Stimulated activated CD8-positive, alpha-beta memory T cell treated with anti-CD3 and anti-CD28 coated beads, Interleukin-7, amount 100 ng/mL, for 4 hours (primary cell): ENCODE results near the gene ADARB1.

Experiments
- DNase-seq, 2 donors: peaks; one replicate each; pipeline ENCODE4 v3.0.0-alpha.2; 2020; ENCODE audit warnings: low read depth in 2 of 2

ADARB1 gene

GRCh38 chr21:45252448-45252925 is 178.1 kb downstream of the ADARB1 start:
- DNase-seq: no peak

- no peak for DNase-seq
Measured at GRCh38 chr21:45253180-45253579, 178.8 kb downstream of the ADARB1 start.

DNA sequence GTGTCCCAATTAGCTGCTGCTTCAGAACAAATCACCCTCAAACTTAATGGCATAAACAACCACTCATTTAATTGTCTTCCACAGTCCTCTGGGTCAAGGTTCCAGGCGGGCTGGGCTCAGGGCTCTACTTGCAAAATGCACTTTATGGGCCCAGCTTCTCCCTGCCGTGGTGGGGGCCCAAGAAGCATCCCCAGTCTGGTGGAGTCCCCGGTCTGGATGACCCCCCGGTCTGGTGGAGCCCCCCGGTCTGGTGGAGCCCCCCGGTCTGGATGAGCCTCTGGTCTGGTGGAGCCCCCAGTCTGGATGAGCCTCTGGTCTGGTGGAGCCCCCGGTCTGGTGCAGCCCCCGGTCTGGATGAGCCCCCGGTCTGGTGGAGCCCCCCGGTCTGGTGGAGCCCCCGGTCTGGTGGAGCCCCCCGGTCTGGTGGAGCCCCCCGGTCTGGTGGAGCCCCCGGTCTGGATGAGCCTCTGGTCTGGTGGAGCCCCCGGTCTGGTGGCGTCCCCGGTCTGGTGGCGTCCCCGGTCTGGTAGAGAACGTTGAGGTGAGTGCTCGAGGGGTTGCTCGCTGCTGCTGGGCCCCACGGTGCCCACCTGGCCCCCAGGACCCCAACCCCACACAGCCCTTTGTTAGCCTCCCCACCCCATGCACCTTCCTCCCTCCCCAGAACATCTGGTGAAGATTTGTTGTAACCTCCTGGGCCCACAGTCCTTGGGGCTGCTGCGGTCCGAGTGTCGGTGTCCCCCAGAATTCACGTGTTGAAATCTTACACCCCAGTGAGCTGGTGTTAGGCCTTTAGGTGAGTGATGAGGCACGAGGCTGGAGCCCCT is 179.5 kb downstream of the ADARB1 start:
- no peak for DNase-seq

GRCh38 chr21:45254460-45254930 is 180.1 kb downstream of the ADARB1 start:
- no peak for DNase-seq

DNA sequence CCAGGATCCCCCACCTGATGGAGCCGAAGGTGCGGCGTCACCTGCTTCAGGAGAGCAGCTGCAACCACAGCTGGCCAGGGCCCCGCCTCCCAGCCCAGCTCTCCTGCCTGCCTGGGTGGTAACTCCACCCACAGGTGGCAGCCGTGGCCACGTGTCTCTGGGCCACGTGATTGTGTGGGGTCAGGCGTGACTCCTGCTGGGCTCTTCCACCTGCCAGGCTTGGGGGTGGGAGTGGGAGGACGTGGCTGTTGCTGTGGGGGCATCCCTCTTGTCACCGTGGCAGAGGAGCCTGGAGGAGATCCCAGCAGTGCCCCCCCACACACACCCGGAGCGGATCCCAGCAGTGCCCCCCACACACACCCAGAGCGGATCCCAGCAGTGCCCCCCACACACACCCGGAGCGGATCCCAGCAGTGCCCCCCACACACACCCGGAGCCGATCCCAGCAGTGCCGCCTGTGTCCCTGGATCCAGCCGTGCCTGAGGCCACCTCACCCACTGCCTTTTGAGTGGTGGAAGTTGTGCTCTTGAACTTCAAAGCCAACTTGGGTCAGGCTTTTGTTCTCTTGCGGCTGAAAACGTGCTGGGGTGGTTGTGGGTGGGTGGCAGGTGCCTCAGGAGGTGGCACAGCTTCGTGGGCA is 181.1 kb downstream of the ADARB1 start:
- no peak for DNase-seq

- DNase-seq: no peak
Measured at GRCh38 chr21:45256021-45256911, 181.9 kb downstream of the ADARB1 start.

DNA sequence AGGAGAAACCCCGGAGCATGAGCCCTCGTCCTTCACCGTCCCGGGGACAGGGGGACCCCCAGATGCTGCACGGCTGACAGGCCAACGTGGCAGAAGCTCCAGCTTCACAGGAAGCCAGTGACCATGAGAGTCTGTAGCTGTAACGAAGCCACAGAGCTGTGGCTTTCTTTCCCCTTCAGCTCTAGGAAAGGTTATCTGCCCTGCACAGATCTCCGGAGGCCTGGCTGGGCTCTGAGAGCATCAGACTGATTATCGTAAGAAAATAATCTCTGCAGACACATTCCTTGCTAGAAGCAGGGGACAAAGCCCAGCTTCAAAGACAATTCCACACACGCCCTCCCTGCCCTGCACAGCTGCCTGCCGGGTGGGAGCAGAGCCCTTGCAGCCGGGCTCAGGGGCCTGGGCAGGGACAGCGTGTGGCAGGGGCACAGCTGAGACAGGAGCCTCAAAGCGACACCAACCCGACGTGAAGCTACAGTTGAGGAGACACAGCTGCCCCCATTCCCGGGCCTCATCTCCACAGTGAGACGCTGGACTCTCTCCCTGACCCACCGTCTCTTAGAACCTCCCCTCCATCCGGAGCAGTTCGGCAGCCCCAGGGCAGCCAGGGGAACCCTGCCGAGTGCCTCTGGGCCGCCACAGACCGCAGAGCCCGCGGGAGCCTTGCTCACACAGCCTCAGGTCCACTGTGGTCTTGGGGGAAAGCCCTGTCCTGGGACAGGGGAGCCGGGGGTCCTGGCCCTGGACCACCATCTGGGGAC is 182.7 kb downstream of the ADARB1 start:
- no peak for DNase-seq

DNA sequence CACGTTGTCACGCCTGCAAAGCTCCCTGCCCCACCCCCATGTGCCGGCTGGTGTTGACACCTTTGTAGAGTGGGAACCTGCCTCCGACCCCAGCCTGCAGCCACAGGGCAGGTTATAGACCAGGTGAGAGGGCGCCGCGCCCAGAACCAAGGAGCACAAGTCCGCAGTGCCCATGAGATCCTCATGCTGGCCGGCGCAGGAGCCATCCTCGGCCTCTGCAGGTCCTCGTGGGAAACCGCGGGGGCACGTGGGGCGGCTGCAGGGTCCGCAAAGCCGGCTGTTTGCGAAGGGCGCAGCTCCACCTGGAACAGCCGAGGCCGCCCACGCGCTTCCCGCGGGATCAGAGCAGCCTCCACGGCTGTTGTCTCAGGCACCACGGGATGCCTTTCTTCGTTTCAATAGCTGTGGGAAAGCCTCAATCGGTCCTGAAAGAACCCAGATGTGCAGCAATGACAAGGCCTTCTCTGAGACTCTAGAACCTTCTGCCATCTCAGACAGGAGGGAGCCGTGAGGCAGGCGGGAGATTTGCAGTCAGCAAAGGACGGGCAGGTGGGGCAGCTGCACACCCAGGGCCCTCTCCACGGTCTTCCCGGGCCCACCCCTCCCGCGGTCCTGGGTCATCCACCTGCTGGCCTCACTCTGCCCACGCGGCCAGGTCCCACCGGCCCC is 183.4 kb downstream of the ADARB1 start:
- no peak for DNase-seq

DNA sequence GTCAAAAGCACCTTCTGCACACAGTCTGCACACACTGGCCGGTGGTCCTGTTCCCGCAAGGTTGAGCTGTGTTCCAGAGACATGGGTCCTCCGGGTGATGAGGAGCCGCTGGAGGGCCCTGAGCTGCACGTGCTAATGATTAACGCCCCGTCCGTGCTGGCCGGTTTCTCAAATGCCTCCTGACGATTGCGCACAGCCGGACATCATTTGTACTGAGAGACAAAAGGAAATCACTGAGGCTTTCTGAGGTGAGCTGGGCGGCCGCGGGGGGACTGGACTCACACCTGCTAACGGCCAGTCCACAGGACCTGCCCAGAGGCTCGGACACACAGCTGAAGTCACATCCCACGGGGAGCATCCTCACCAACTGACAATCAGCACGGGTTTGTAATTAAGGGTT is 184.1 kb downstream of the ADARB1 start:
- DNase-seq: no peak

DNA sequence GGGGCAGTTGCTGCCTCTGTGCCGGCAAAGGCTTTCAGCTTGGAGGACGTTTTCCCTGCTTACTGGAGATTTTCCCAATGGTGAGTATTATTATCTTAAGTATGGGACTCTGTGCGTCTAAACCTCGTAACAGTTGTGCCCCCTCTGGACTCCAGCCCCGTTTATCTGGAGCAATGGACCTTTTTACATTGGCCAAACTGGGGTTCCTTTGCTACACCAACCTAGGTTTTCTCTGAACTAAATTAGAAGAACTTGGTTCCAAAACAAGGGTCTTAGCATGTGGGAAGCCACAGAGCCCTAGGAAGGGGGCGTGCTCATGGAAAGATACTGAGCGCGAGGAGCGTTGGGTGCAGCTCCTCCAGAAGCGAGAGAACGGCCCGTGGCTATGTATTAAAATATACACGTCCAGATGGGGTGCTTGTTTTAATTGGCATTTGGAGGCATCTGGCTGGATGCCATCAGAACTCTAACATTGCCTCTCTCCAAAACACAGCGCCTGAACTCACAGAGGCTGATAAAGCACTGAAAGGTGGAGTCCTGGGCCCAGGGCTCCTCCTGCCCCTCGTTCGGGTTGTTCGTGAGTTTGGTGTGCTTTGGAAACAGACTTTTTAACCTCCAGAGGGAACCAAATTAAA is 184.9 kb downstream of the ADARB1 start:
- DNase-seq: no peak

- DNase-seq: no peak
Measured at GRCh38 chr21:45260191-45260825, 185.9 kb downstream of the ADARB1 start.

GRCh38 chr21:45261093-45261492 is 186.7 kb downstream of the ADARB1 start:
- no peak for DNase-seq

GRCh38 chr21:45262041-45262581 is 187.7 kb downstream of the ADARB1 start:
- no peak for DNase-seq

DNA sequence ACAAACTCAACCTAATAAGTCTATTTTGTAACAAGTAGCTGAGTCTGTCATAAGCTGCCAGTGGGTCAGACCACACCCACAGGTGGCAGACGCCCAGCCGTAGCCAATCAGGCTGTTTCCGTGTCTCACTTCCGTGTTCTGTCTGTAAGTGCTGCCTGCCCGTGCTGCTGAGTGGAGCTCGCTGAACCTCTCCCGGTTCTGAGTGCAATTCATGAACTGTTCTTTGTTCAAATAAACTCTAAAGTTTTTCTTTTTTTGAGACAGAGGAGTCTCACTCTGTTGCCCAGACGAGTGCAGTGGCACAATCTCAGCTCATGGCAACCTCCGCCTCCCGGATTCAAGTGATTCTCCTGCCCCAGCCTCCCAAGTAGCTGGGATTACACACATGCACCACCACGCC is 188.2 kb downstream of the ADARB1 start:
- no peak for DNase-seq

DNA sequence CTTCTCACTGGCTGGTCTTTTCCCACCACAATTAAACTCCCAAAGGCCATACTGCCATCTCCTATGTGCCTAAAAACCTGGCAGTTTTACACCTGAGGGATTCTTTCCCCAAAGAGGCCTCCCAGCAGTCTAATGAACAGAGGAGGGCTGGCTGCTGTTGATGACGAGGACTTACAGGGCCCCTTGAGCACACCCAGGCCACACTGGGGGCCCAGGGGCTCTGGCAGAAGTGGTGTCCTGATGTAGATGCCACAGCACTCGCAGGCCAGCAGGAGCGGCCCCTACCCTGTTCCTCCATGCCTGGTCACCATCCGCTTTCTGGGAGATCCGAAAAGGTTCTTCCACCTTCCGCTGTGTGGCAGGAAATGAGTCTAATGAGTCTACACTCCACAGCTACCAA is 189.2 kb downstream of the ADARB1 start:
- no peak for DNase-seq

DNA sequence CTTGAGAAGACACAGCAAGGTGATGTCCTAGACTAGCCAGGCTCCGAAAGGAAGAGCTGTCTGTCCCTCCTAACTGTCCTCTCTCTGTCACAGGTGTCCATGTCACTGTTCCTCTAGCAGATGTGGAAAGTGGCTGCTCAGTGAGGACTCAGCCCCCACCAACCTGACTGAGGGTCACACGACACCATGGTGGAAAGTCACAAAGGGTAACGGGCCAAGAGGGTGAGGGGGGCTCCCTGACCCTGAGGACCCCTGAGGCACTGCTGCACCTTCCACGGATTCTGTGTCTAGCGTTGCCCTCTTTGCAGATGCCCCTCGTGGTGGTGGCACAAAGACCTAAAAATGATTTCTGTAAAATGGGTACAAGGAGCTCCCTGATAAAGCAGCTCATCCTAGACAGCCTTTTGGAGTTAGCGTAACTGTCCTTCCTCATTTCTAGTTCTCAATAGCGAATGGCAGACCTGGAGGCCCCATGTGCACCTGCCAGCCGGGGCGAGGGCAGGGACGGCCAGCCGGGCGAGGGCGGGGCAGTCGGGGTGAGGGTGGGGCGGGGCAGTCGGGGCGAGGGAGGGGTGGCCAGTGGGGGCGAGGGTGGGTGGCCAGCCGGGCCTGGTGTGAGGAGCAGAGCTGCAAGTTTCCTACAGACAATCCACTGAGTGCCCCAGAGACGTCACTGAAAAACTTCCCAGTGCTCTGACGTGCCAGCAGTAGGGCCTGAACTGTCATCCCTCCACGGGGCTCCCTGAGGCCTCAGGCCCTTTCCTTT is 189.9 kb downstream of the ADARB1 start:
- DNase-seq: no peak

DNA sequence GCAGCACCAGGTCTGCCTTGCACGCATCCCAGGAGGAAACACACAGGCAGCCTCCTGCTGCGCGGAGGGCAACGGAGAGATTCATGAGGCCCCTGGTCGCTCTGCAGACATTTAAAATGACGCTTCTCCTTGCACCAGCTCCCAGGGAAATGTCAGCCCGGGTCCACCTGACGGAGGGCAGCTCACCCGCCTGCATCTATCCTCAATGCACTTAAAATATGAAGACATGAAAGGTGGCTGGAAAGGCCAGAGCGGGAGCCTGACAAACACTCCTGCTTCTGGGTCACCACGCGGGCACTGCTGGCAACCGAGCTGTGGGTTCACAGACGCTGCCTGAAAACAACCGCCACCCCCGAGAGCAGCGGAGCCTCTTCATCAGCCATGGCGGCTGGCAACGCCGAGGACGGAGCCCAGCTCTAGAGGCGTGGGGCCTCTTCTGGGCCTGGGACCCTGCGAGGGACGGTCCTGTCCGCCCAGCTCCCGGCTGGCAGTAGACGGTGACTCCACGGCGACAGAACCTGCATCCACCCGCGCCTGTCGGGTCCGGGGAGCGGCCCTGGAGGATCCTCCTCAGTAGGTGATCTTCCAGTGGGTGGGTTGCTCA is 190.6 kb downstream of the ADARB1 start:
- no peak for DNase-seq
